ENCODE results near the gene LRMDA. TPM values are rescaled to one million over a fixed set of nuclear protein-coding genes. Genes with fewer than 3 reads are reported as not detected.

The LRMDA gene
- total RNA-seq, 2 experiments from 2014 or later = not detected

- Mint-ChIP-seq H3K9me3 (no peaks in the 10 kb centered on the region), H3K4me1 (no peaks in the 10 kb centered on the region), H3K27ac (no peak overlapping the region), H3K36me3 (ENCODE audit: low read depth) (no peaks in the 10 kb centered on the region), H3K4me3 (no peak overlapping the region), H3K27me3 (no peaks in the 10 kb centered on the region)
- ChIA-PET POLR2A (no interaction called here), CTCF (no interaction called here)
- DNase-seq = no peak
These were observed 456.7 kb downstream of the LRMDA start for GRCh38 chr10:75887992-75888680.

GRCh38 chr10:75889051-75889450 is 457.6 kb downstream of the LRMDA start:
- H3K9me3 Mint-ChIP-seq = no peaks in the 10 kb centered on the region
- no peak overlapping the region for H3K27ac Mint-ChIP-seq
- ChIA-PET POLR2A (no interaction called here), CTCF (no interaction called here)
- DNase-seq = no peak
- no peaks in the 10 kb centered on the region for H3K27me3 Mint-ChIP-seq
- no peaks in the 10 kb centered on the region for H3K4me1 Mint-ChIP-seq
- H3K4me3 Mint-ChIP-seq = no peak overlapping the region
- H3K36me3 Mint-ChIP-seq (ENCODE audit: low read depth) = no peaks in the 10 kb centered on the region

GRCh38 chr10:75894761-75895160 is 463.3 kb downstream of the LRMDA start:
- Mint-ChIP-seq H3K27me3 (no peaks in the 10 kb centered on the region), H3K4me1 (no peaks in the 10 kb centered on the region), H3K9me3 (no peaks in the 10 kb centered on the region), H3K36me3 (ENCODE audit: low read depth) (no peaks in the 10 kb centered on the region), H3K27ac (no peak overlapping the region), H3K4me3 (no peak overlapping the region)
- ChIA-PET CTCF (no interaction called here), POLR2A (no interaction called here)
- DNase-seq = no peak

- H3K9me3 Mint-ChIP-seq = no peaks in the 10 kb centered on the region
- H3K27ac Mint-ChIP-seq = no peak overlapping the region
- no peaks in the 10 kb centered on the region for H3K4me1 Mint-ChIP-seq
- ChIA-PET POLR2A (no interaction called here), CTCF (no interaction called here)
- DNase-seq = no peak
- H3K27me3 Mint-ChIP-seq = no peaks in the 10 kb centered on the region
- H3K4me3 Mint-ChIP-seq = no peak overlapping the region
- no peaks in the 10 kb centered on the region for H3K36me3 Mint-ChIP-seq (ENCODE audit: low read depth)
These were observed 463.8 kb downstream of the LRMDA start for GRCh38 chr10:75895259-75895658.

GRCh38 chr10:75899816-75900390 is 468.5 kb downstream of the LRMDA start:
- no peaks in the 10 kb centered on the region for H3K9me3 Mint-ChIP-seq
- CTCF ChIA-PET = no interaction called here

GRCh38 chr10:75902816-75903215 is 471.4 kb downstream of the LRMDA start:
- Mint-ChIP-seq H3K27me3 (peaks cover 6% of the 10 kb centered on the region), H3K9me3 (no peaks in the 10 kb centered on the region), H3K27ac (no peak overlapping the region), H3K4me3 (no peak overlapping the region), H3K4me1 (no peaks in the 10 kb centered on the region), H3K36me3 (ENCODE audit: low read depth) (no peaks in the 10 kb centered on the region)
- no peak for DNase-seq
- ChIA-PET CTCF (no interaction called here), POLR2A (no interaction called here)

More at GRCh38 chr10:75899816-75900390, 468.5 kb downstream of the LRMDA start:
- Mint-ChIP-seq H3K36me3 (ENCODE audit: low read depth) (no peaks in the 10 kb centered on the region), H3K4me3 (no peak overlapping the region), H3K27ac (no peak overlapping the region), H3K4me1 (no peaks in the 10 kb centered on the region), H3K27me3 (peaks cover 6% of the 10 kb centered on the region)
- POLR2A ChIA-PET = no interaction called here
- DNase-seq = no peak

GRCh38 chr10:75904499-75905283 is 473.3 kb downstream of the LRMDA start:
- POLR2A ChIA-PET = no interaction called here
- H3K4me3 Mint-ChIP-seq = no peak overlapping the region
- no peaks in the 10 kb centered on the region for H3K4me1 Mint-ChIP-seq
- no peak overlapping the region for H3K27ac Mint-ChIP-seq
- no peak for DNase-seq
- H3K9me3 Mint-ChIP-seq = no peaks in the 10 kb centered on the region
- CTCF ChIA-PET = no interaction called here
- H3K27me3 Mint-ChIP-seq = peaks cover 6% of the 10 kb centered on the region
- H3K36me3 Mint-ChIP-seq (ENCODE audit: low read depth) = no peaks in the 10 kb centered on the region

GRCh38 chr10:75905490-75905889 is 474.1 kb downstream of the LRMDA start:
- ChIA-PET POLR2A (no interaction called here), CTCF (no interaction called here)
- H3K4me1 Mint-ChIP-seq = no peaks in the 10 kb centered on the region
- peaks cover 6% of the 10 kb centered on the region for H3K27me3 Mint-ChIP-seq
- H3K9me3 Mint-ChIP-seq = no peaks in the 10 kb centered on the region
- no peak overlapping the region for H3K4me3 Mint-ChIP-seq
- DNase-seq = no peak
- H3K27ac Mint-ChIP-seq = no peak overlapping the region
- no peaks in the 10 kb centered on the region for H3K36me3 Mint-ChIP-seq (ENCODE audit: low read depth)

GRCh38 chr10:75910032-75910431 is 478.6 kb downstream of the LRMDA start:
- DNase-seq = no peak
- ChIA-PET POLR2A (no interaction called here), CTCF (no interaction called here)
- H3K27me3 Mint-ChIP-seq = no peaks in the 10 kb centered on the region
- H3K4me3 Mint-ChIP-seq = no peak overlapping the region
- no peaks in the 10 kb centered on the region for H3K4me1 Mint-ChIP-seq
- no peaks in the 10 kb centered on the region for H3K36me3 Mint-ChIP-seq (ENCODE audit: low read depth)
- H3K27ac Mint-ChIP-seq = no peak overlapping the region
- no peaks in the 10 kb centered on the region for H3K9me3 Mint-ChIP-seq

GRCh38 chr10:75911426-75911825 is 480.0 kb downstream of the LRMDA start:
- POLR2A ChIA-PET = no interaction called here
- Mint-ChIP-seq H3K27me3 (no peaks in the 10 kb centered on the region), H3K4me3 (no peak overlapping the region), H3K27ac (no peak overlapping the region), H3K9me3 (no peaks in the 10 kb centered on the region), H3K36me3 (ENCODE audit: low read depth) (no peaks in the 10 kb centered on the region), H3K4me1 (no peaks in the 10 kb centered on the region)
- CTCF ChIA-PET = no interaction called here
- DNase-seq = no peak

- POLR2A ChIA-PET = no interaction called here
- no peak overlapping the region for H3K27ac Mint-ChIP-seq
These were observed 485.5 kb downstream of the LRMDA start for GRCh38 chr10:75916906-75917305.

GRCh38 chr10:75919913-75920312 is 488.5 kb downstream of the LRMDA start:
- Mint-ChIP-seq H3K27me3 (no peaks in the 10 kb centered on the region), H3K4me1 (no peaks in the 10 kb centered on the region), H3K36me3 (ENCODE audit: low read depth) (no peaks in the 10 kb centered on the region), H3K9me3 (no peaks in the 10 kb centered on the region), H3K4me3 (no peak overlapping the region), H3K27ac (no peak overlapping the region)
- DNase-seq = no peak
- POLR2A ChIA-PET = no interaction called here
- CTCF ChIA-PET = no interaction called here

More at GRCh38 chr10:75916906-75917305, 485.5 kb downstream of the LRMDA start:
- CTCF ChIA-PET = no interaction called here
- no peak for DNase-seq
- no peaks in the 10 kb centered on the region for H3K4me1 Mint-ChIP-seq
- H3K36me3 Mint-ChIP-seq (ENCODE audit: low read depth) = no peaks in the 10 kb centered on the region
- no peak overlapping the region for H3K4me3 Mint-ChIP-seq
- H3K9me3 Mint-ChIP-seq = no peaks in the 10 kb centered on the region
- no peaks in the 10 kb centered on the region for H3K27me3 Mint-ChIP-seq

- no peaks in the 10 kb centered on the region for H3K27me3 Mint-ChIP-seq
- ChIA-PET CTCF (no interaction called here), POLR2A (no interaction called here)
- no peak overlapping the region for H3K4me3 Mint-ChIP-seq
- no peak for DNase-seq
- no peak overlapping the region for H3K27ac Mint-ChIP-seq
- H3K36me3 Mint-ChIP-seq (ENCODE audit: low read depth) = no peaks in the 10 kb centered on the region
- H3K4me1 Mint-ChIP-seq = no peaks in the 10 kb centered on the region
- no peaks in the 10 kb centered on the region for H3K9me3 Mint-ChIP-seq
These were observed 491.0 kb downstream of the LRMDA start for GRCh38 chr10:75922435-75922834.

Data from activated CD4-positive, alpha-beta T cell treated with anti-CD3 and anti-CD28 coated beads, Interleukin-2, amount 10 ng/mL, durations not matched to agents 7 days and 5 days (primary cell).